Astrocyte (in vitro differentiated cells and primary cell): Measurements from ENCODE around the gene LRRN1. TPM values are rescaled to one million over a fixed set of nuclear protein-coding genes. Genes with fewer than 3 reads are reported as not detected.

Experiments used
- DNase-seq: peaks from one replicate; pipeline ENCODE4 v3.0.0-alpha.2; 2010; ENCODE audit warnings: low read depth
- FAIRE-seq: peaks from 2 replicates; lab custom pipeline; 2011; peaks lifted over from hg19 to GRCh38; lab: Jason Lieb, UNC
- H2AFZ ChIP-seq: 2 replicates; pipeline ENCODE4 v1.6.0; 2012; ENCODE audit warnings: low read depth, low read length, inconsistent platforms
- H3K27ac ChIP-seq: 2 replicates; pipeline ENCODE4 v1.5.1; 2011; ENCODE audit warnings: low read depth, low read length, inconsistent platforms
- H3K27me3 ChIP-seq: 2 replicates; pipeline ENCODE4 v1.6.0; 2011; ENCODE audit warnings: low read length, inconsistent platforms; ENCODE audit not compliant: insufficient read depth
- H3K36me3 ChIP-seq: 2 replicates; pipeline ENCODE4 v1.5.1; 2011; ENCODE audit warnings: low read length, inconsistent platforms; ENCODE audit not compliant: insufficient read depth
- H3K4me1 ChIP-seq: 2 replicates; pipeline ENCODE4 v1.5.1; 2011; ENCODE audit warnings: low read length, inconsistent platforms; ENCODE audit not compliant: insufficient read depth
- H3K4me2 ChIP-seq: 2 replicates; pipeline ENCODE4 v1.6.0; 2012; ENCODE audit warnings: low read length, inconsistent platforms
- H3K4me3 ChIP-seq: 2 replicates; pipeline ENCODE4 v1.5.1; 2011; ENCODE audit warnings: low read depth, mild to moderate bottlenecking, low read length, inconsistent platforms; ENCODE audit not compliant: insufficient read depth
- H3K79me2 ChIP-seq: 2 replicates; pipeline ENCODE4 v1.6.0; 2012; ENCODE audit warnings: mild to moderate bottlenecking, low read length, inconsistent platforms; ENCODE audit not compliant: insufficient read depth
- H3K9ac ChIP-seq: 2 replicates; pipeline ENCODE4 v1.6.0; 2012; ENCODE audit warnings: mild to moderate bottlenecking, low read length, inconsistent platforms
- H3K9me3 ChIP-seq: 2 replicates; pipeline ENCODE4 v1.5.1; 2012; ENCODE audit warnings: low read depth, mild to moderate bottlenecking, low read length, inconsistent platforms; ENCODE audit not compliant: insufficient read depth
- H4K20me1 ChIP-seq: 2 replicates; pipeline ENCODE4 v1.6.0; 2012; ENCODE audit warnings: low read length, inconsistent platforms; ENCODE audit not compliant: insufficient read depth
- H3K27ac Mint-ChIP-seq: one replicate; pipeline ENCODE4 v1.8.0; 2021; ENCODE audit warnings: mild to moderate bottlenecking, mixed read lengths; ENCODE audit not compliant: unreplicated experiment
- H3K27me3 Mint-ChIP-seq: one replicate; pipeline ENCODE4 v1.8.0; 2021; ENCODE audit warnings: low read depth, mixed read lengths; ENCODE audit not compliant: unreplicated experiment
- H3K36me3 Mint-ChIP-seq: one replicate; pipeline ENCODE4 v1.8.0; 2021; ENCODE audit warnings: low read depth, mixed read lengths; ENCODE audit not compliant: unreplicated experiment
- H3K4me1 Mint-ChIP-seq: one replicate; pipeline ENCODE4 v1.8.0; 2021; ENCODE audit warnings: low read depth, mixed read lengths; ENCODE audit not compliant: unreplicated experiment
- H3K4me3 Mint-ChIP-seq: one replicate; pipeline ENCODE4 v1.8.0; 2021; ENCODE audit warnings: mild to moderate bottlenecking, moderate library complexity, mixed read lengths; ENCODE audit not compliant: unreplicated experiment
- H3K9me3 Mint-ChIP-seq: one replicate; pipeline ENCODE4 v1.8.0; 2021; ENCODE audit warnings: mild to moderate bottlenecking, mixed read lengths; ENCODE audit not compliant: unreplicated experiment
- CTCF ChIP-seq: IDR thresholded peaks from 2 replicates; pipeline ENCODE4 v1.5.1; 2011; ENCODE audit warnings: low read depth, mild to moderate bottlenecking, inconsistent platforms, low read length, moderate library complexity; ENCODE audit not compliant: insufficient read depth
- total RNA-seq: library from RNA; stranded (reverse); gene quantifications from 2 replicates; pipeline ENCODE4 v1.2.1, GENCODE V29; 2021

Gene LRRN1
- total RNA-seq, 1 donor from 2014 or later, result 35.6 TPM

DNA sequence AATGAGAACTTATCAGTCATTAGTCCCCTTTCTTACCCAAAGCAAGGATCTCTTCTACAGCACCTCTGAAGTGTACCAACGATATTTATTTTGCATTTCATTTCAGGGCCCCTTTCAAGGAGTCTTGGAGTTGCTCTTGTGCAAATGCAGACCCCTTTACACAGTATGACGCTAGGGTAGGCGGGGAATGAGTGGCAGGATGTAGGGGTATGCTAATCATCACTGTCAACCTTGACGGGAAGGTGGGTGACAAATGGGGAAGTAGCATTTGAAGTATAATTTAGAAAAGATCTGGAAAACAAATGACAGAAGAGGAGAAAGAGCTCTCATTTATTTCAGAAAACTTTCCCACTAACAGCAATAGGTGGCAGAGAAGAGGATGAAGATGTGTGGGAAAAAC is 94.4 kb downstream of the LRRN1 start:
- H3K27ac Mint-ChIP-seq, result no peak overlapping the region
- H3K9ac ChIP-seq, result no peak overlapping the region
- no peak for FAIRE-seq
- H3K9me3 ChIP-seq, result no peaks in the 10 kb centered on the region
- no peak for DNase-seq
- H3K4me2 ChIP-seq, result no peak overlapping the region
- no peaks in the 10 kb centered on the region for H3K27me3 Mint-ChIP-seq
- H3K27ac ChIP-seq, result no peak overlapping the region
- H4K20me1 ChIP-seq, result no peaks in the 10 kb centered on the region
- no peaks in the 10 kb centered on the region for H3K36me3 Mint-ChIP-seq
- no peaks in the 10 kb centered on the region for H3K79me2 ChIP-seq
- H3K4me1 ChIP-seq, result no peaks in the 10 kb centered on the region
- H2AFZ ChIP-seq, result no peak overlapping the region
- no peak for TF ChIP-seq CTCF
- no peaks in the 10 kb centered on the region for H3K4me1 Mint-ChIP-seq
- no peaks in the 10 kb centered on the region for H3K27me3 ChIP-seq
- no peaks in the 10 kb centered on the region for H3K36me3 ChIP-seq
- H3K4me3 ChIP-seq, result no peak overlapping the region
- no peak overlapping the region for H3K4me3 Mint-ChIP-seq
- peaks cover 13% of the 10 kb centered on the region for H3K9me3 Mint-ChIP-seq
